ENCODE data around the gene ANKMY1. TPM values are rescaled to one million over a fixed set of nuclear protein-coding genes. Genes with fewer than 3 reads are reported as not detected.

ANKMY1 gene
- total RNA-seq, 1 experiment from 2014 or later = 28.3 TPM

DNA sequence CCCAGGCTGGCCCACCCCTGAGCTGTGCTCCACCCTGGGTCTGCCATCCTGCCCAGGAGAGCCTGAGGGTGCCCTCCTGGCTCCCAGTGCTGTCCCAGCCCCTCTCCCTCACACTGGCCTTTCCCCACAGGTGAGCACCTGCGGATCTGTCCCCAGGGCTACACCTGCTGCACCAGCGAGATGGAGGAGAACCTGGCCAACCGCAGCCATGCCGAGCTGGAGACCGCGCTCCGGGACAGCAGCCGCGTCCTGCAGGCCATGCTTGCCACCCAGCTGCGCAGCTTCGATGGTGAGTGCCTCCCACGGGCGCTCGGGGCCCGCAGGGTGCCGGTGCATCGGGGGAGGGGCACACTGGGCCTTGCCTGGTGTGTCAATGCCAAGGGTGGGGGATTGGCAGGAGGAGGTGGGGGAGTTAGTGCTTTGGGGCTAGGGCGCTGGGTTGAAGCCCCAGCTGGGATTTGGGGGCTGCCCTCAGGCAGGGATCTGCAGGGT is 98.8 kb downstream of the ANKMY1 start (continued):
- TF ChIP-seq, protein P1, sequence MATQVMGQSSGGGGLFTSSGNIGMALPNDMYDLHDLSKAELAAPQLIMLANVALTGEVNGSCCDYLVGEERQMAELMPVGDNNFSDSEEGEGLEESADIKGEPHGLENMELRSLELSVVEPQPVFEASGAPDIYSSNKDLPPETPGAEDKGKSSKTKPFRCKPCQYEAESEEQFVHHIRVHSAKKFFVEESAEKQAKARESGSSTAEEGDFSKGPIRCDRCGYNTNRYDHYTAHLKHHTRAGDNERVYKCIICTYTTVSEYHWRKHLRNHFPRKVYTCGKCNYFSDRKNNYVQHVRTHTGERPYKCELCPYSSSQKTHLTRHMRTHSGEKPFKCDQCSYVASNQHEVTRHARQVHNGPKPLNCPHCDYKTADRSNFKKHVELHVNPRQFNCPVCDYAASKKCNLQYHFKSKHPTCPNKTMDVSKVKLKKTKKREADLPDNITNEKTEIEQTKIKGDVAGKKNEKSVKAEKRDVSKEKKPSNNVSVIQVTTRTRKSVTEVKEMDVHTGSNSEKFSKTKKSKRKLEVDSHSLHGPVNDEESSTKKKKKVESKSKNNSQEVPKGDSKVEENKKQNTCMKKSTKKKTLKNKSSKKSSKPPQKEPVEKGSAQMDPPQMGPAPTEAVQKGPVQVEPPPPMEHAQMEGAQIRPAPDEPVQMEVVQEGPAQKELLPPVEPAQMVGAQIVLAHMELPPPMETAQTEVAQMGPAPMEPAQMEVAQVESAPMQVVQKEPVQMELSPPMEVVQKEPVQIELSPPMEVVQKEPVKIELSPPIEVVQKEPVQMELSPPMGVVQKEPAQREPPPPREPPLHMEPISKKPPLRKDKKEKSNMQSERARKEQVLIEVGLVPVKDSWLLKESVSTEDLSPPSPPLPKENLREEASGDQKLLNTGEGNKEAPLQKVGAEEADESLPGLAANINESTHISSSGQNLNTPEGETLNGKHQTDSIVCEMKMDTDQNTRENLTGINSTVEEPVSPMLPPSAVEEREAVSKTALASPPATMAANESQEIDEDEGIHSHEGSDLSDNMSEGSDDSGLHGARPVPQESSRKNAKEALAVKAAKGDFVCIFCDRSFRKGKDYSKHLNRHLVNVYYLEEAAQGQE (IDR thresholded peaks at IDR 0.05; ENCODE audit: low read depth) = no peak
- TF ChIP-seq ZFX (IDR thresholded peaks at IDR 0.05) (no peak), TCF7L2 (IDR thresholded peaks at IDR 0.05; ENCODE audit: borderline replicate concordance, extremely low read depth, insufficient read depth, insufficient read length) (no peak), POLR2AphosphoS5 (IDR thresholded peaks at IDR 0.05; ENCODE audit: low read depth, low read length) (no peak), CEBPB (IDR thresholded peaks at IDR 0.05; ENCODE audit: low read depth) (no peak), EZH2 (IDR thresholded peaks at IDR 0.05) (no peak)
- TF ChIP-seq, protein P2, sequence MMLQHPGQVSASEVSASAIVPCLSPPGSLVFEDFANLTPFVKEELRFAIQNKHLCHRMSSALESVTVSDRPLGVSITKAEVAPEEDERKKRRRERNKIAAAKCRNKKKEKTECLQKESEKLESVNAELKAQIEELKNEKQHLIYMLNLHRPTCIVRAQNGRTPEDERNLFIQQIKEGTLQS (IDR thresholded peaks at IDR 0.05) = no peak

DNA sequence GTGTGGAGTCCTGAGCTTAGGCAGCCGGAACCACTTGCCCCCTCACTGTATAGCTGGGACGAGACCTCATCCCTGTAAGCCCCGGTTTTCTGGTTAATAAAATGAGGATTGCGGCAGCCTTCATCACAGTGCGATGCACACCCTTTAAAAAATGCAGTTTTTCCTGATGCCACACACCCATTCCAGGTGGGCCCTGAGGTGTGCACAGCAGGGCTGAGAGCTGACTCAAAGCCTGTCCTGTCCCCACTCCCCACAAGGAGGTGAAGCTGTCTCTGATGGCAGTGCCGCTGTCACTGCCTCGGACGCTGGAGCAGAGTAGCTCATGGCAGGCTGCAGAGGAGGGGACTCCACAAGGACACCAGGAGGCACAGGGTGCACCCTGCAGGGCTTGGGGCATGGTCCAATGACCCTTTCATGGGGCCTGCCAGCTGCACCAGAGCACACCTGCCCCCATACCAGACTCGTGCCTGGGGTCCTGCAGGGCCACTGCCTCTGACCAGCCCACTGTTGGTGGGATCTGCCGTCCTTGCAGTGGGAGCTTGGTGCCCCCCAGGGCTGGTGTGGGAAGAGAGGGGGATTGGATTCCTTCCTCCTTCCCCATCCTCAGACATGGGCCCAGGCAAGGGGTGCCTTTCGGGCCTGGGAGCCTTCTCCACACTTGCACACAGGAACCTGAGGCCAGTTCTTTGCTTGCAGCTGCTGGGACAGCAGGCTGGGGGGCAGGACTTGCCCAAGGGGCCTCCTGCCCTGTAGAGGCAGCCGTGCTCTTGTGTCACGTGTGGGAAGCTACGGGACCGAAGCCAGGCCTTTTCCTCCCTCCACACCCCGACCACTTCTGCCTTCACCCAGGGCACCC is 99.5 kb downstream of the ANKMY1 start:
- Histone ChIP-seq H3K4me1 (ENCODE audit: control insufficient read depth in 1 of 2, insufficient read depth in 2 of 2, low read length in 2 of 2) (peaks cover 0 to 11% of the 10 kb centered on the region in 2 experiments; a peak in 1 of 4 replicates), H3K27ac (ENCODE audit: low read depth, low read length) (no peak overlapping the region), H2AFZ (ENCODE audit: low read depth, low read length, poor library complexity, severe bottlenecking) (no peak overlapping the region), H3K9ac (ENCODE audit: low read length) (no peak overlapping the region), H3K79me2 (ENCODE audit: insufficient read depth, low read length) (peaks cover 28% of the 10 kb centered on the region; the same call in 1 of the 2 replicates), H3K9me2 (ENCODE audit: insufficient read depth) (no peaks in the 10 kb centered on the region), H3K27me3 (ENCODE audit: insufficient read depth, low read length) (no peaks in the 10 kb centered on the region), H3K4me2 (ENCODE audit: low read length) (no peak overlapping the region), H3K9me3 (ENCODE audit: control insufficient read depth in 1 of 2, insufficient read depth in 1 of 2, low read depth in 1 of 2, low read length in 2 of 2) (no peaks in the 10 kb centered on the region), H3K4me3 (replicated peaks in 1 of 2; ENCODE audit: low read depth in 1 of 2, low read length in 2 of 2) (no peak overlapping the region), H4K20me1 (ENCODE audit: insufficient read depth) (no peaks in the 10 kb centered on the region), H3K36me3 (ENCODE audit: control insufficient read depth in 1 of 2, insufficient read depth in 2 of 2, low read length in 2 of 2) (peaks cover 0 to under 1% of the 10 kb centered on the region in 2 experiments; a peak in 2 of 4 replicates)
- BruUV-seq (replicated peaks) = no TSS peak
- ChIA-PET CTCF (no interaction called here), RAD21 (ENCODE audit: low non-redundant PET in 1 of 2, low total read pairs in 2 of 2, uncharacterized antibody in 2 of 2, unreplicated experiment in 2 of 2) (no interaction called here), POLR2A (no interaction called here)
- ATAC-seq (no peak), DNase-seq (ENCODE audit: low read depth, low spot score) (no peak)
- no peak for TF ChIP-seq YY1 (IDR thresholded peaks at IDR 0.05; ENCODE audit: extremely low read depth, insufficient replicate concordance, low read depth, low read length)
- no peak for TF ChIP-seq RAD21 (IDR thresholded peaks at IDR 0.05; ENCODE audit: low read depth)
- no peak for TF ChIP-seq EZH2 (IDR thresholded peaks at IDR 0.05)
- TF ChIP-seq, protein P1 (IDR thresholded peaks at IDR 0.05; ENCODE audit: low read depth) = no peak
- no peak for TF ChIP-seq JUND (IDR thresholded peaks at IDR 0.05)
- TF ChIP-seq POLR2A (IDR thresholded peaks at IDR 0.05; ENCODE audit: borderline replicate concordance, extremely low read depth, insufficient read depth, insufficient read length) = no peak
- TF ChIP-seq, protein P3, sequence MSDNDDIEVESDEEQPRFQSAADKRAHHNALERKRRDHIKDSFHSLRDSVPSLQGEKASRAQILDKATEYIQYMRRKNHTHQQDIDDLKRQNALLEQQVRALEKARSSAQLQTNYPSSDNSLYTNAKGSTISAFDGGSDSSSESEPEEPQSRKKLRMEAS (IDR thresholded peaks at IDR 0.05) = no peak
- no peak for TF ChIP-seq SRF (IDR thresholded peaks at IDR 0.05; ENCODE audit: low read depth)
- no peak for TF ChIP-seq ZNF274 (IDR thresholded peaks at IDR 0.05; ENCODE audit: low read depth, low read length)
- TF ChIP-seq ZFX (IDR thresholded peaks at IDR 0.05) = no peak
- TF ChIP-seq SIN3A (IDR thresholded peaks at IDR 0.05; ENCODE audit: low read depth) = no peak
- intact Hi-C loops (cut with micrococcal nuclease) = no loop called here

Data from HCT116 (cell line).